T-cell (primary cell): ENCODE measurements around the gene SCAMP4. TPM values are rescaled to one million over a fixed set of nuclear protein-coding genes. Genes with fewer than 3 reads are reported as not detected.
A peak's percentile ranks its signal among the peaks of the same experiment; 100 is the strongest.

ENCODE experiments used
- ATAC-seq, 4 experiments: fragments of 200-7000 bp in 3 of 4; fragments of 150-1000 bp in 1 of 4; cut with Tn5 transposase; replicated peaks in 1 of 4; 1 replicate in 3 of 4; 2 replicates in 1 of 4; pipeline ENCODE4 v1.10.0; 2021; ENCODE audit warnings: moderate library complexity in 3 of 4, mild to moderate bottlenecking in 2 of 4, moderate number of reproducible peaks in 1 of 4
- CTCF ChIA-PET, 2 donors: fragments of 300-600 bp; sonication (Branson Sonifier 250); formaldehyde crosslinking; loops; one replicate each; lab custom pipeline; 2022; ENCODE audit warnings: antibody characterized with exemption in 2 of 2; lab: Charles Lee
- POLR2A ChIA-PET, 2 donors: fragments of 300-600 bp; sonication (Branson Sonifier 250); formaldehyde crosslinking; loops; one replicate each; lab custom pipeline; 2022; ENCODE audit warnings: antibody characterized with exemption in 2 of 2; lab: Charles Lee
- DNase-seq, 35 experiments: peaks; one replicate each; pipeline versions ENCODE4 v3.0.0 to v3.0.0-alpha.2; 2013 to 2023
- H3K27ac ChIP-seq: one replicate; pipeline ENCODE4 v1.5.1; 2013; ENCODE audit warnings: low read length
- H3K27me3 ChIP-seq, 2 experiments: replicated peaks in 1 of 2; 1 replicate in 1 of 2; 2 replicates in 1 of 2; pipeline versions ENCODE4 v1.6.1 to v1.7.0; 2013; ENCODE audit warnings: low read length in 1 of 2, mixed read lengths in 1 of 2; ENCODE audit not compliant: control insufficient read depth in 2 of 2, insufficient read depth in 2 of 2; ENCODE audit errors: extremely low read depth in 1 of 2
- H3K36me3 ChIP-seq, 2 donors: 1 replicate in 1 of 2; 2 replicates in 1 of 2; pipeline versions ENCODE4 v1.6.1 to v1.7.0; 2013; ENCODE audit warnings: low read length in 1 of 2; ENCODE audit not compliant: control insufficient read depth in 2 of 2, insufficient read depth in 1 of 2; ENCODE audit errors: extremely low read depth in 1 of 2
- H3K4me1 ChIP-seq, 2 experiments: 1 replicate in 1 of 2; 2 replicates in 1 of 2; pipeline versions ENCODE4 v1.6.1 to v1.7.0; 2013; ENCODE audit warnings: low read length in 2 of 2, mixed read lengths in 1 of 2; ENCODE audit not compliant: insufficient read depth in 2 of 2, control insufficient read depth in 1 of 2; ENCODE audit errors: extremely low read depth in 1 of 2
- H3K4me3 ChIP-seq, 2 donors: 1 replicate in 1 of 2; 2 replicates in 1 of 2; pipeline versions ENCODE4 v1.5.1 to v1.7.0; 2013; ENCODE audit warnings: mild to moderate bottlenecking in 2 of 2, low read length in 1 of 2, moderate library complexity in 1 of 2; ENCODE audit not compliant: control insufficient read depth in 1 of 2; ENCODE audit errors: extremely low read depth in 1 of 2
- H3K9me3 ChIP-seq: 2 replicates; pipeline ENCODE4 v1.7.0; 2013
- H3K27ac Mint-ChIP-seq, 2 donors: one replicate each; pipeline ENCODE4 v1.8.0; 2020 to 2021; ENCODE audit warnings: mild to moderate bottlenecking in 2 of 2, mixed read lengths in 2 of 2
- H3K27me3 Mint-ChIP-seq, 2 donors: one replicate each; pipeline ENCODE4 v1.8.0; 2021 to 2022; ENCODE audit warnings: mixed read lengths in 2 of 2
- H3K36me3 Mint-ChIP-seq: one replicate; pipeline ENCODE4 v1.8.0; 2021; ENCODE audit warnings: mixed read lengths
- H3K4me1 Mint-ChIP-seq, 3 donors: one replicate each; pipeline ENCODE4 v1.8.0; 2020 to 2022; ENCODE audit warnings: mixed read lengths in 3 of 3, mild to moderate bottlenecking in 1 of 3
- H3K4me3 Mint-ChIP-seq, 3 donors: one replicate each; pipeline ENCODE4 v1.8.0; 2020 to 2022; ENCODE audit warnings: mild to moderate bottlenecking in 3 of 3, mixed read lengths in 3 of 3, moderate library complexity in 3 of 3
- H3K9me3 Mint-ChIP-seq, 3 donors: one replicate each; pipeline ENCODE4 v1.8.0; 2020 to 2022; ENCODE audit warnings: mixed read lengths in 3 of 3
- WGBS: methylation state at CpG from one replicate; pipeline ENCODE4 v1.1.5; 2013; ENCODE audit warnings: missing lambda C conversion rate; ENCODE audit not compliant: insufficient coverage; 5-methylcytosine and 5-hydroxymethylcytosine counted together
- total RNA-seq, 35 experiments: library from RNA in 6 of 35; stranded (reverse) in 6 of 35; fragments of 120-200 nt in 1 of 35; gene quantifications; one replicate each; pipeline versions ENCODE4 v1.2.1 to v1.2.4 and lab custom pipeline; 2013 to 2026

Gene SCAMP4
- total RNA-seq, 5 donors from 2014 or later (not counting 1 experiment from before 2014, with no cell fraction given), result 24.8 to 49.2 (median 27.5) TPM

- Histone ChIP-seq H3K4me3 (no peak overlapping the region), H3K4me1 (peaks cover 4 to 30% of the 10 kb centered on the region in 2 experiments), H3K27me3 (peaks cover 0 to 15% of the 10 kb centered on the region in 2 experiments), H3K27ac (no peak overlapping the region), H3K36me3 (no peaks in the 10 kb centered on the region), H3K9me3 (no peaks in the 10 kb centered on the region)
- Mint-ChIP-seq H3K9me3 (peaks cover 0 to 3% (median 2%) of the 10 kb centered on the region in 3 donors), H3K27me3 (no peaks in the 10 kb centered on the region), H3K27ac (no peak overlapping the region), H3K4me1 (peaks cover 27 to 40% (median 31%) of the 10 kb centered on the region in 3 donors), H3K4me3 (no peak overlapping the region), H3K36me3 (no peaks in the 10 kb centered on the region)
- WGBS, result 93% methylated on average over 1 of the region's 1 CpG
- ChIA-PET POLR2A (no interaction called here), CTCF (no interaction called here)
- DNase-seq (no peak), ATAC-seq (no peak)
These were observed 26.2 kb downstream of the SCAMP4 start for GRCh38 chr19:1931445-1931844.

- ATAC-seq, result no peak
- Histone ChIP-seq H3K4me3 (no peak overlapping the region), H3K36me3 (no peaks in the 10 kb centered on the region), H3K4me1 (peaks cover 4 to 23% of the 10 kb centered on the region in 2 experiments), H3K9me3 (no peaks in the 10 kb centered on the region), H3K27ac (no peak overlapping the region), H3K27me3 (peaks cover 0 to 15% of the 10 kb centered on the region in 2 experiments)
- WGBS, result 85% methylated on average over 8 of the region's 8 CpGs
- Mint-ChIP-seq H3K27ac (no peak overlapping the region), H3K9me3 (peaks cover 0 to 3% (median 2%) of the 10 kb centered on the region in 3 donors), H3K4me3 (no peak overlapping the region), H3K4me1 (peaks cover 29 to 43% (median 34%) of the 10 kb centered on the region in 3 donors), H3K27me3 (no peaks in the 10 kb centered on the region), H3K36me3 (no peaks in the 10 kb centered on the region)
- DNase-seq, result no peak
- ChIA-PET CTCF (interaction anchor here (0.6 to 0.7 kb wide), 3 partner anchors 9 to 49 kb away, joined by 3 to 4 read pairs (median 3); no protein-coding TSS in a partner anchor), POLR2A (interaction anchor here (0.6 kb wide), 3 partner anchors 14 to 86 kb away, joined by 3 to 5 read pairs (median 4); no protein-coding TSS in a partner anchor)
These were observed 27.2 kb downstream of the SCAMP4 start for GRCh38 chr19:1932395-1932794.

DNA sequence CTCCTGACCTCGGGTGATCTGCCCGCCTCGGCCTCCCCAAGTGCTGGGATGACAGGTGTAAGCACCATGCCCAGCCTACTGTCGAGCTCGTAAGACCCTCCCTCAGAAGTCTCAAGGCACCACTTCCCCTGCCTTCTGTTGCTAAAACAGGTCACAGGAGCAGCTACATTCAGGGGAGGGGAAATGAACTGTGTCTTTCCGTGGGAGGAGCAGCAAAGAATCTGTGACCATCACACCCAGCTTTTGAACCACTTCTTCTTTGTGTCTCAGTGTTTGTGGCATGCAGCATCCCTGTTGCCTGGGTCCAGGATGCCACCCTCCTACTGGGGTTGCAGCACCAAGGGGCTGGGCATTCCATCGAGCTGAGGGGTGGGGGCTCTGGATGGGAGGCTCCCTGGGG lies 28.0 kb downstream of the SCAMP4 start:
- Histone ChIP-seq H3K27ac (no peak overlapping the region), H3K4me3 (no peak overlapping the region), H3K27me3 (peaks cover 0 to 15% of the 10 kb centered on the region in 2 experiments), H3K4me1 (peaks cover 4 to 18% of the 10 kb centered on the region in 2 experiments), H3K9me3 (no peaks in the 10 kb centered on the region), H3K36me3 (no peaks in the 10 kb centered on the region)
- no peak for ATAC-seq
- Mint-ChIP-seq H3K27me3 (no peaks in the 10 kb centered on the region), H3K4me1 (peaks cover 21 to 36% (median 29%) of the 10 kb centered on the region in 3 donors), H3K9me3 (peaks cover 0 to 3% (median 2%) of the 10 kb centered on the region in 3 donors), H3K36me3 (no peaks in the 10 kb centered on the region), H3K4me3 (no peak overlapping the region), H3K27ac (no peak overlapping the region)
- WGBS, result 90% methylated on average over 2 of the region's 7 CpGs
- DNase-seq, result no peak
- POLR2A ChIA-PET, result no interaction called here
- CTCF ChIA-PET, result interaction anchor here in 1 of 2 donors (0.6 kb wide), 1 partner anchor 13 kb away, joined by 6 read pairs; no protein-coding TSS in a partner anchor

DNA sequence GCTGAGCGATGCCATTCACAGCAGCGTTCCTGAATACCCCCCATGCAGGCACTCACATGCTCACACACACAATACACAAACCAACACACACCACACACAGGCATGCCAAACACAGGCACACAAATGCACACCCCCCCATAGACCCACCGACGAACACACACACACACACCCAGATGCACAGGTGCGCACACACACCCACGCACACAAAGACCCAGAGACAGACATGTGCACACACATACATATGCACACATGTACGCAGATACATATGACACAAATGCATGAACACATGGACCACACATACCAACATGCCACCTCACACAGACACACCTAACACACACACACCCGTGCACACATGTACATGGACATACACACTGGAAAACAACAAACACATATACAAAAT lies 28.7 kb downstream of the SCAMP4 start:
- H3K36me3 Mint-ChIP-seq, result no peaks in the 10 kb centered on the region
- no peaks in the 10 kb centered on the region for H3K9me3 ChIP-seq
- DNase-seq (no peak), ATAC-seq (no peak)
- no peak overlapping the region for H3K4me3 Mint-ChIP-seq
- H3K36me3 ChIP-seq, result no peaks in the 10 kb centered on the region
- ChIA-PET POLR2A (interaction anchor here (0.6 to 0.7 kb wide), 2 partner anchors 9 to 1827 kb away, joined by 3 to 4 read pairs; no protein-coding TSS in a partner anchor), CTCF (no interaction called here)
- H3K4me3 ChIP-seq, result no peak overlapping the region
- WGBS, result 98% methylated on average over 7 of the region's 8 CpGs
- H3K4me1 Mint-ChIP-seq, result peaks cover 21 to 34% (median 28%) of the 10 kb centered on the region in 3 donors
- peaks cover 0 to 3% (median 2%) of the 10 kb centered on the region in 3 donors for H3K9me3 Mint-ChIP-seq
- no peaks in the 10 kb centered on the region for H3K27me3 Mint-ChIP-seq
- H3K4me1 ChIP-seq, result peaks cover 4 to 19% of the 10 kb centered on the region in 2 experiments
- H3K27me3 ChIP-seq, result peaks cover 0 to 14% of the 10 kb centered on the region in 2 experiments
- H3K27ac Mint-ChIP-seq, result no peak overlapping the region
- no peak overlapping the region for H3K27ac ChIP-seq

- H3K36me3 ChIP-seq, result no peaks in the 10 kb centered on the region
- H3K9me3 ChIP-seq, result no peaks in the 10 kb centered on the region
- H3K4me1 ChIP-seq, result peaks cover 3 to 18% of the 10 kb centered on the region in 2 experiments
- ChIA-PET CTCF (no interaction called here), POLR2A (no interaction called here)
- H3K27ac Mint-ChIP-seq, result peak overlapping the region in 1 of 2 donors; percentile 8
- H3K9me3 Mint-ChIP-seq, result peaks cover 0 to 3% (median 2%) of the 10 kb centered on the region in 3 donors
- no peak overlapping the region for H3K4me3 Mint-ChIP-seq
- no peak for ATAC-seq
- 88% methylated on average over 9 of the region's 11 CpGs for WGBS
- H3K27me3 Mint-ChIP-seq, result no peaks in the 10 kb centered on the region
- no peaks in the 10 kb centered on the region for H3K36me3 Mint-ChIP-seq
- no peak overlapping the region for H3K4me3 ChIP-seq
- H3K27ac ChIP-seq, result no peak overlapping the region
- peak in 1 of 35 experiments; percentile 37 for DNase-seq
- peaks cover 24 to 33% (median 27%) of the 10 kb centered on the region in 3 donors for H3K4me1 Mint-ChIP-seq
- peaks cover 0 to under 1% of the 10 kb centered on the region in 2 experiments for H3K27me3 ChIP-seq
These were observed 30.4 kb downstream of the SCAMP4 start for GRCh38 chr19:1935484-1936208.

- peaks cover 24 to 33% (median 27%) of the 10 kb centered on the region in 3 donors for H3K4me1 Mint-ChIP-seq
- peaks cover 0 to 3% (median 2%) of the 10 kb centered on the region in 3 donors for H3K9me3 Mint-ChIP-seq
- WGBS, result 100% methylated on average over 2 of the region's 3 CpGs
- H3K4me3 Mint-ChIP-seq, result no peak overlapping the region
- CTCF ChIA-PET, result interaction anchor here in 1 of 2 donors (1.0 kb wide), 1 partner anchor 8 kb away, joined by 3 read pairs; no protein-coding TSS in a partner anchor
- H3K9me3 ChIP-seq, result no peaks in the 10 kb centered on the region
- H3K36me3 Mint-ChIP-seq, result no peaks in the 10 kb centered on the region
- no peak overlapping the region for H3K4me3 ChIP-seq
- H3K27me3 Mint-ChIP-seq, result no peaks in the 10 kb centered on the region
- peaks cover 3 to 18% of the 10 kb centered on the region in 2 experiments for H3K4me1 ChIP-seq
- no peak for ATAC-seq
- H3K36me3 ChIP-seq, result no peaks in the 10 kb centered on the region
- H3K27ac Mint-ChIP-seq, result peak overlapping the region; percentile 3 to 77
- no peak for DNase-seq
- POLR2A ChIA-PET, result interaction anchor here in 1 of 2 donors (0.6 kb wide), 1 partner anchor 122 kb away, joined by 3 read pairs; no protein-coding TSS in a partner anchor
- H3K27me3 ChIP-seq, result no peaks in the 10 kb centered on the region
- H3K27ac ChIP-seq, result no peak overlapping the region
These were observed 31.2 kb downstream of the SCAMP4 start for GRCh38 chr19:1936430-1936829.
